ENCODE data around the gene GUCA1A.

DNA sequence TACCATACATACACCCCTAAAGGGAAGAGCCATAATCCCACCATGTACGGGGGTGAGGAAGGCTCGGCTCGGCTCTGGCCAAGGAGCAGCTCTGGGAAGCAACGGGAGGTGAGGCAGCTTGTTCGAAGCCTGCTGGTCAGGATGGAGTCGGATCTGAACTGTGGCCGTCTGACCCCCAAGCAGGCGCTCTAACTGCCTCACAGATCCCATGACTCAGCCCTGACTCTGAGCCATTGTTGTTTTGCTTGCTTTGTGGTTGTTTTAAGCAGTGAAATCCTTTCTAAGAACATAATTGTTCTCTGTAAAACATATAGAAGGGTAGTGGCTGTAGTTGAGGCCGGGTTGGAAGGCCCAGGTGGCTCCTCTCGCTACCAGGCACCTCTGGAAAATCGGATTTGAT is 41.6 kb upstream of the GUCA1A start:
- TF ChIP-seq, protein P1, sequence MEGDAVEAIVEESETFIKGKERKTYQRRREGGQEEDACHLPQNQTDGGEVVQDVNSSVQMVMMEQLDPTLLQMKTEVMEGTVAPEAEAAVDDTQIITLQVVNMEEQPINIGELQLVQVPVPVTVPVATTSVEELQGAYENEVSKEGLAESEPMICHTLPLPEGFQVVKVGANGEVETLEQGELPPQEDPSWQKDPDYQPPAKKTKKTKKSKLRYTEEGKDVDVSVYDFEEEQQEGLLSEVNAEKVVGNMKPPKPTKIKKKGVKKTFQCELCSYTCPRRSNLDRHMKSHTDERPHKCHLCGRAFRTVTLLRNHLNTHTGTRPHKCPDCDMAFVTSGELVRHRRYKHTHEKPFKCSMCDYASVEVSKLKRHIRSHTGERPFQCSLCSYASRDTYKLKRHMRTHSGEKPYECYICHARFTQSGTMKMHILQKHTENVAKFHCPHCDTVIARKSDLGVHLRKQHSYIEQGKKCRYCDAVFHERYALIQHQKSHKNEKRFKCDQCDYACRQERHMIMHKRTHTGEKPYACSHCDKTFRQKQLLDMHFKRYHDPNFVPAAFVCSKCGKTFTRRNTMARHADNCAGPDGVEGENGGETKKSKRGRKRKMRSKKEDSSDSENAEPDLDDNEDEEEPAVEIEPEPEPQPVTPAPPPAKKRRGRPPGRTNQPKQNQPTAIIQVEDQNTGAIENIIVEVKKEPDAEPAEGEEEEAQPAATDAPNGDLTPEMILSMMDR (IDR thresholded peaks at IDR 0.05; ENCODE audit: low read depth, low read length) = no peak
- no peak for TF ChIP-seq EZH2phosphoT487 (IDR thresholded peaks at IDR 0.05; ENCODE audit: low read depth)

Data from OCI-LY3 (cell line).